Activated effector memory CD4-positive, alpha-beta T cell treated with anti-CD3 and anti-CD28 coated beads, Interleukin-2, amount 50 U/mL, for 16 hours (primary cell): ENCODE data around the gene OR4C15.

ENCODE experiments used
- DNase-seq: peaks from one replicate; pipeline ENCODE4 v3.0.0-alpha.2; 2020

Gene OR4C15

GRCh38 chr11:55554169-55554568 is at the start of gene OR4C15:
Gene OR4C15, plus strand, starts transcription at chr11:55554469. Its CDS starts 0 bp downstream, at chr11:55554469.
- no peak for DNase-seq

GRCh38 chr11:55571828-55572227 is 17.6 kb downstream of the OR4C15 start, which contains the start of gene OR4C16:
Gene OR4C16, plus strand, starts transcription at chr11:55572128. Its CDS starts 0 bp downstream, at chr11:55572128.
- no peak for DNase-seq

DNA sequence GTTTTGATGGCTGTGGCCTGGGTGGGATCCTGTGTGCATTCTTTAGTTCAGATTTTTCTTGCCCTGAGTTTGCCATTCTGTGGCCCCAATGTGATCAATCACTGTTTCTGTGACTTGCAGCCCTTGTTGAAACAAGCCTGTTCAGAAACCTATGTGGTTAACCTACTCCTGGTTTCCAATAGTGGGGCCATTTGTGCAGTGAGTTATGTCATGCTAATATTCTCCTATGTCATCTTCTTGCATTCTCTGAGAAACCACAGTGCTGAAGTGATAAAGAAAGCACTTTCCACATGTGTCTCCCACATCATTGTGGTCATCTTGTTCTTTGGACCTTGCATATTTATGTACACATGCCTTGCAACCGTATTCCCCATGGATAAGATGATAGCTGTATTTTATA is 18.3 kb downstream of the OR4C15 start:
- no peak for DNase-seq
